ENCODE results near the gene TMEM52B. TPM values are rescaled to one million over a fixed set of nuclear protein-coding genes. Genes with fewer than 3 reads are reported as not detected.

The TMEM52B gene
- total and polyA plus RNA-seq, 9 of the 15 experiments (the other 6 are each of a cell fraction or from before 2014, with no cell fraction given) = not detected

- peak; percentile 77 for TF ChIP-seq SMC3 (conservative IDR thresholded peaks at IDR 0.05; ENCODE audit: insufficient read depth, low read depth, low read length)
- no peak for TF ChIP-seq NR2F6 (CRISPR knock-in tag; IDR thresholded peaks at IDR 0.05)
- TF ChIP-seq RBBP5 (IDR thresholded peaks at IDR 0.05; ENCODE audit: borderline replicate concordance, insufficient read depth, low read length, poor library complexity, severe bottlenecking) = no peak
- peak; percentile 67; the same call in 1 of the 2 replicates for TF ChIP-seq REST (IDR thresholded peaks at IDR 0.05; ENCODE audit: borderline replicate concordance)
- no peak for TF ChIP-seq REST (CRISPR knock-in tag; IDR thresholded peaks at IDR 0.05; ENCODE audit: low read depth)
Observed at GRCh38 chr12:10235761-10236631, 57.2 kb downstream of the TMEM52B start (continued).

Data from K562 (cell line).